Measurements from ENCODE around the gene SMAD5. TPM values are rescaled to one million over a fixed set of nuclear protein-coding genes. Genes with fewer than 3 reads are reported as not detected.

SMAD5 gene
- total and polyA plus RNA-seq, 2 of the 13 experiments (the other 11 are each of a cell fraction or from before 2014, with no cell fraction given), result 27.2 to 48.5 TPM

DNA sequence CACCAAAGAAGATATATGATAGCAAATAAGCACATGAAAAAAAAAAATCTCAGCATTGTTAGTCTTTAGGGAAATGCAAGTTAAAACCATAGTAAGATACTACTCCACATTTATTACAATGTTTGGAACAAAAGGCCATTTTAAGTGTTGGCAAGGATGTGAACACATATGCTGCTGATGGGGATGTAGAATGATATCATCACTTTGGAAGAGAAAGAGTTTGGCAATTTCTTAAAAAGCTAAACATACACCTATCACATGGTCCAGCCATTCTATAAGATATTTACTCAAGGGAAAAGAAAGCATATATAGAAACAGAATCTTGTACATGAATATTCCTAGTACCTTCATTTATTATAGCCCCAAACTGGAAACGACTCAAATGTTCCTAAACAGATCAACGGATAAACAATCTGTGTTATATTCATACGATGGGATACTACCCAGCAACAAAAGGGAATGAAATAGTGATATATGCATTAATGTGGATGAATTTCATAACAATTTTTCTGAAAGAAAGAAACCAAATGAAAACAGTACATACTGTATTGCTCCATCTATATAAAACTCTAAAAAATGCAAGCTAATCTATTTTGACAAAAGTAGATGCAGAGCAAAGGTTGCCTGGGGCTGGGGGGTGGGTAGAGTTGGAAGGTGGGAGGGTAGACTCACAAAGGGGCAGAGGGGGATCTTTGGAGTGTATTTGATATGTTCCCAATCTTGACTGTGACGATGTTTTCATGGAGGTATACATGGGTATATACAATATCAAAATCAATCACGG, 45.7 kb upstream of the SMAD5 start:
- Histone ChIP-seq H3K27ac (ENCODE audit: extremely low read length, insufficient read depth, low read length) (no peak overlapping the region), H3K9ac (ENCODE audit: insufficient read depth, low read depth, low read length) (no peak overlapping the region), H4K20me1 (ENCODE audit: insufficient read depth, low read length) (no peaks in the 10 kb centered on the region), H3K4me2 (ENCODE audit: low read depth, low read length) (no peak overlapping the region), H3K4me3 (replicated peaks in 1 of 3; ENCODE audit: insufficient read depth in 1 of 3, low read depth in 2 of 3, low read length in 3 of 3) (no peak overlapping the region), H3K9me3 (ENCODE audit: low read length) (no peaks in the 10 kb centered on the region), H3K27me3 (ENCODE audit: control insufficient read depth in 1 of 2, insufficient read depth in 2 of 2, low read length in 2 of 2) (no peaks in the 10 kb centered on the region), H3K36me3 (replicated peaks in 1 of 2; ENCODE audit: control insufficient read depth in 1 of 2, insufficient read depth in 2 of 2, low read length in 2 of 2) (no peaks in the 10 kb centered on the region), H3K79me2 (ENCODE audit: insufficient read depth, low read length) (no peaks in the 10 kb centered on the region), H3K4me1 (ENCODE audit: insufficient read depth, low read length) (peaks cover 22% of the 10 kb centered on the region), H2AFZ (ENCODE audit: low read length) (no peak overlapping the region)
- no TSS peak for BruUV-seq (replicated peaks)
- FAIRE-seq, result no peak
- peak; percentile 72 for TF ChIP-seq MAFF (IDR thresholded peaks at IDR 0.05; ENCODE audit: low read depth, low read length)
- TF ChIP-seq SIN3B (IDR thresholded peaks at IDR 0.05; ENCODE audit: low read length), result no peak
- TF ChIP-seq MAFK (conservative IDR thresholded peaks at IDR 0.05 in 1 of 2, IDR thresholded peaks at IDR 0.05 in 1 of 2; ENCODE audit: low read length in 2 of 2), result peak; percentile 77 to 82
- TF ChIP-seq ZSCAN25 (CRISPR knock-in tag; IDR thresholded peaks at IDR 0.05), result no peak
- DNase-seq (ENCODE audit: low spot score), result no peak
- no peak for ATAC-seq
- 94% methylated on average over 5 of the region's 5 CpGs for whole genome bisulfite sequencing (ENCODE audit: low lambda C conversion rate)
- in situ Hi-C loops (cut with HindIII; ENCODE audit: extremely low pct_ligation_motif_present, low pct_unique_long_range_greater_than_20kb), result no loop called here
- intact Hi-C loops (cut with micrococcal nuclease; ENCODE audit: unreplicated experiment), result no loop called here
- CTCF ChIA-PET (ENCODE audit: low intra/inter-chr PET ratio, low total read pairs), result no interaction called here
- POLR2A ChIA-PET, result no interaction called here

GRCh38 chr5:136087961-136088871, 44.4 kb upstream of the SMAD5 start:
- intact Hi-C loops (cut with micrococcal nuclease; ENCODE audit: unreplicated experiment) (no loop called here), in situ Hi-C loops (cut with HindIII; ENCODE audit: extremely low pct_ligation_motif_present, low pct_unique_long_range_greater_than_20kb) (no loop called here)
- Histone ChIP-seq H4K20me1 (ENCODE audit: insufficient read depth, low read length) (no peaks in the 10 kb centered on the region), H3K4me2 (ENCODE audit: low read depth, low read length) (no peak overlapping the region), H3K27me3 (ENCODE audit: control insufficient read depth in 1 of 2, insufficient read depth in 2 of 2, low read length in 2 of 2) (no peaks in the 10 kb centered on the region), H3K4me1 (ENCODE audit: insufficient read depth, low read length) (peaks cover 14% of the 10 kb centered on the region), H3K9me3 (ENCODE audit: low read length) (no peaks in the 10 kb centered on the region), H3K4me3 (replicated peaks in 1 of 3; ENCODE audit: insufficient read depth in 1 of 3, low read depth in 2 of 3, low read length in 3 of 3) (no peak overlapping the region), H3K9ac (ENCODE audit: insufficient read depth, low read depth, low read length) (no peak overlapping the region), H3K27ac (ENCODE audit: extremely low read length, insufficient read depth, low read length) (no peak overlapping the region), H3K79me2 (ENCODE audit: insufficient read depth, low read length) (no peaks in the 10 kb centered on the region), H3K36me3 (replicated peaks in 1 of 2; ENCODE audit: control insufficient read depth in 1 of 2, insufficient read depth in 2 of 2, low read length in 2 of 2) (no peaks in the 10 kb centered on the region), H2AFZ (ENCODE audit: low read length) (no peak overlapping the region)
- 78% methylated on average over 16 of the region's 16 CpGs for WGBS (ENCODE audit: low lambda C conversion rate)
- TF ChIP-seq TARDBP (CRISPR knock-in tag; IDR thresholded peaks at IDR 0.05), result no peak
- TF ChIP-seq ZMYM3 (CRISPR knock-in tag; IDR thresholded peaks at IDR 0.05), result peak; percentile 24; the same call in 1 of the 2 replicates
- no peak for TF ChIP-seq SRSF4 (IDR thresholded peaks at IDR 0.05; ENCODE audit: low read depth, low read length, poor library complexity, severe bottlenecking)
- TF ChIP-seq, protein P1, sequence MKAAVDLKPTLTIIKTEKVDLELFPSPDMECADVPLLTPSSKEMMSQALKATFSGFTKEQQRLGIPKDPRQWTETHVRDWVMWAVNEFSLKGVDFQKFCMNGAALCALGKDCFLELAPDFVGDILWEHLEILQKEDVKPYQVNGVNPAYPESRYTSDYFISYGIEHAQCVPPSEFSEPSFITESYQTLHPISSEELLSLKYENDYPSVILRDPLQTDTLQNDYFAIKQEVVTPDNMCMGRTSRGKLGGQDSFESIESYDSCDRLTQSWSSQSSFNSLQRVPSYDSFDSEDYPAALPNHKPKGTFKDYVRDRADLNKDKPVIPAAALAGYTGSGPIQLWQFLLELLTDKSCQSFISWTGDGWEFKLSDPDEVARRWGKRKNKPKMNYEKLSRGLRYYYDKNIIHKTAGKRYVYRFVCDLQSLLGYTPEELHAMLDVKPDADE (CRISPR knock-in tag; IDR thresholded peaks at IDR 0.05), result no peak
- BruUV-seq (replicated peaks), result no TSS peak
- POLR2A ChIA-PET, result no interaction called here
- no peak for FAIRE-seq
- DNase-seq (ENCODE audit: low spot score), result no peak
- ATAC-seq, result no peak
- CTCF ChIA-PET (ENCODE audit: low intra/inter-chr PET ratio, low total read pairs), result no interaction called here

Measured in HepG2 (cell line).